HG02885 (cell line): ENCODE measurements around the gene CRISP1.
"Not testable (repeated sequence)": the region's sequence is repeated elsewhere in the genome, so short reads cannot be mapped to it uniquely, and the experiment has no call there.

Source experiments
- ATAC-seq: cut with Tn5 transposase; IDR thresholded peaks from one replicate; pipeline ENCODE4 v1.9.1; 2021; ENCODE audit warnings: mild to moderate bottlenecking; ENCODE audit not compliant: unreplicated experiment, poor library complexity

Gene CRISP1

GRCh38 chr6:49866485-49866943 lies at the start of gene CRISP1:
Gene CRISP1, minus strand, starts transcription at chr6:49866535. Its CDS starts 9,135 bp downstream, at chr6:49857400.
- ATAC-seq = no peak

DNA sequence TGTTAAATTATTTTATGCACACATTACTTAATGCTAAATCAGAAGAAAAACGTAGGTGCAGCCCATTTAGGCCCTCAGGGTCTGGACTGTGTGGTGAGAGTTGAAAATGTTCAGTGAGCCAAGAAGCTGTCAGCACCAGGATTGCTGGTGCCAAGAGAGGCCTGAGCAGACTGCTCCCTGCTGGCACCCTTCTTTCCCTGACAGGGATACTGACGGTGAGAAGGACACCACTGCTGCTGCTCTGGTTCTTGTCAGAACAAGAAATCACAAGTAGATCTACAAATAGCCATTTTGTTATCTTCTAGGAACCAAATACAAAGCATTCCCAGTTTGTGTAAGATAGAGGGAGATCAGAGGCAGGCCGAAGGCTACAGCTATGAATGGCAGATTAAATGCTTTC lies 48.7 kb upstream of the CRISP1 start:
- ATAC-seq = no peak

- ATAC-seq = no peak
Measured at GRCh38 chr6:49913636-49914375, 47.5 kb upstream of the CRISP1 start.

- ATAC-seq = no peak
Measured at GRCh38 chr6:49912196-49912595, 45.9 kb upstream of the CRISP1 start.

DNA sequence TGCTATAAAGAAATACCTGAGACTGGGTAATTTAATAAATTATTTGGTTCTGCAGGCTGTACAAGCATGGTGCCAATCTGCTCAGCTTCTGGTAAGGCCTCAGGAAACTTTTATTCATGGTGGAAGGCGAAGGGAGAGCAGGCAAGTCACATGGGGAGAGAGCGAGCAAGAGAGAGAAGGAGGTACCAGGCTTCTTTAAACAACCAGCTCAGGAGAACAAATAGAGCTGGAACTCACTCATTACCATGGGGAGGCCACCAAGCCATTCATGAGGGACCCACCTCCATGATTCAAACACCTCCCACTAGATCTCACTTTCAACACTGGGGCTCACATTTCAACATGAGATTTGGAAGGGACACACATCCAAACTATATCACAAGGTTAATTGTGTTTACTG lies 44.9 kb upstream of the CRISP1 start:
- ATAC-seq = no peak

- ATAC-seq = no peak
Measured at GRCh38 chr6:49909563-49909962, 43.2 kb upstream of the CRISP1 start.

DNA sequence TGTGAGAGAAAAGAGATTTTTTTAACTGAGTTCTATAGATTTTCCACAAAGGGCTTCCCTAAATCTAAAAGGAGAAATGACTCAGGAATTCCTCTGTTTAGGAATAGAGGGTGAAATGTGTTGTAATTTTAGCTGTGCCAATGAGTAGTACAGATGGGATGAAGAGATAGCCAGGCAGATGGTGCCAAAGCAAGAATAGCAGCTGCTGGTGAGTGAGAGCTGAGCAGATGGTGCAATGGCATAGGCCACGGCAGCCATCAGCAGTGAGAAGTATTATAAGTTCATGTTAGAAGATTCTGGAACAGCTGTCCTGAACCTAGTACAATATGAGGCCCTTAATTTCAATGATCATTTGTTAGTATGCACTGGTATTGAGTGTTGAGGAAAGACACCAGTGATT lies 40.2 kb upstream of the CRISP1 start:
- ATAC-seq = no peak

DNA sequence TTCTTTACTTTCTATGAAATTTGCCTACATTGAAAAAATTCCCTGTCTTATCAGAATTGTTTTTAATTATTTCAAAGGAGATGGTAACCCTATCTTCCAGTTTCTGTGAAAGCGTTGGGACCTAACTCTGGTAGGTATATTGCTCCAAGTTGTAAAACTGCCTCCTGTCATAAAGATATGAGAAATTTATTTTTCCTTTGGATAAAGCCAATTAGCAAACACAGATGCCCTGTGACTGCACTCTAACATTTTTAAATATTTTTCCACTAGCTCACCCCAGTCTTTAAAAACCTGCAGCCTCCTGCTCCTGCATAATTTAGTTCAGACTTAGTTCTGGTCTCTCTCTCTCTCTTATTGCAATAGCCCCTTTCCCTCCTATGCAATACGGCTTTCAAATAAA lies 39.0 kb upstream of the CRISP1 start:
- no peak for ATAC-seq

DNA sequence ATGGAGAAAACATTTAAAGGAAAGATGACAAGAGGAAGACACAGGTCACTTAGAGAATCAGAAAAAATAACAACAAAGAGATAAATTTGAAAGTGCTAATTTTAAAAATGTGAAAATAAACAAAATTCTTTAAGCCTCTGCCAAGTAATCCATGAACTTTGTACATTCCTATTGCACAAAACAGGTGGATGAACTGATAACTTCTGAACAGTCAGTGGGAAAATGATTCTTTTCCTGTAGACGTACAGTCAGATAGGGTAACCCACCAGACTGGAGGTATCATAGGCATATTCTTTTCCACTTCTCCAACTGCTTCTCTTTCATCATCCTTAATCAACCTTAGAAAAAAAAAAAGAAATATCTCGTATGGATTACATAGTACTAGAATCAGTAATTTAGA lies 36.5 kb upstream of the CRISP1 start:
- no peak for ATAC-seq

- no peak for ATAC-seq
Measured at GRCh38 chr6:49898904-49899566, 32.7 kb upstream of the CRISP1 start.

- not testable (repeated sequence) for ATAC-seq
Measured at GRCh38 chr6:49895553-49895952, 29.2 kb upstream of the CRISP1 start.

DNA sequence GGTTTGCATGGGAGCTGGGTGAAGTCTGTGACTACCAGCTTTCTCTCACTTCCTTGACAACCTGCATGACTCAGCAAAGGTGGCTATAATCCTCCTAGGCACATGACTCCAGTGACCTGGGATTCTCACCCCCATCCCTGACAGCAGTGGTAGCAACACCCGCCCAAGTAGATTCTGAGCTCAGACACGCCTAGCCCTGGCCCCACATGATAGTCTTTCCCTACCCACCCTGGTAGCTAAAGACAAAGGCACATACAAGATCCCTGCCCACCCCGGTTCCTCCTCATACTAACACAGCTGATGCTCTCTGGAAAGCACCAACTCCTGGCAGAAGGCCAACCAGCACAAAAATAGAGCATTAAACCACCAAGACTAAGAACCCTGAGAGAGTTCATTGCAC lies 25.9 kb upstream of the CRISP1 start:
- ATAC-seq = no peak

DNA sequence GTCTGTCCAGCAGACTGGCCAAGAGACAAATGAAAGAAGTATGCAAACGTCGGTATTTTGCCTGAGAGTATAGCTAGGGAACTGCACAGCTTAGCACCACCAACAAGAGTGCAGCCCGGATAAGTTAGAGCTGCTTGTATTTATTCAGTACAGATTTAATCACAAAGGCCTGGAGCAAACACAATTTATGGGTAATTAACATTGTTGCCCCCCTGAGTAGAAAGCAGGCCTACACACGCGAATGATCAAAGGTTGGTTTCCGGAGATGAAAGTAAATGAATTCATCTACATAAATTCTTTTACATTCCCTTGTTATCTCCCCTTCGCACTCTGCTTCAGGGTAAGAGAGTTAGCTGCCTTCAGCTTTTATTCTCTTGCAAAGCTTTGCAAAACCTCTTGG lies 24.7 kb upstream of the CRISP1 start:
- no peak for ATAC-seq

GRCh38 chr6:49888742-49889431 lies 22.6 kb upstream of the CRISP1 start:
- ATAC-seq = no peak

GRCh38 chr6:49868951-49869529 lies 2.7 kb upstream of the CRISP1 start:
- no peak for ATAC-seq

GRCh38 chr6:49856282-49856681 lies 10.1 kb downstream of the CRISP1 start:
- no peak for ATAC-seq

- no peak for ATAC-seq
Measured at GRCh38 chr6:49855221-49855620, 11.1 kb downstream of the CRISP1 start.

DNA sequence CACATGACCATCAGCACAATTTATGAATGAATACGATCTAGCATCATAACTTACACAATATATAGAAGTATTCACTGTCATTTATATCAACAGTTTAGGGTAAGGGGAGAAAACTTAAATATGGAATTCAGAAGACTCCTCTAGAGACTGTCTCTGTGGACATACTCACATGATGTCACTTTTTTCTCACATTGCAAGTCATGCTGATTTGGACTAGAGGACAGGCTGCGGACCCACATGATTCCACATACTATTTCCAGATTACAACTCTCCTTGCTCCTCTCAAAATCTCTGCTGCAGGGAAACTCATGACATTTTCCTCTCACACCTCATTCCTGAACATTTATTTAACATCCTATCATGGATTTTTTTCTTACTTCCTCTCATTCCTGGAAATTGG lies 13.4 kb downstream of the CRISP1 start:
- ATAC-seq = no peak

GRCh38 chr6:49849213-49849907 lies 17.0 kb downstream of the CRISP1 start:
- peak; percentile 93 for ATAC-seq

- no peak for ATAC-seq
Measured at GRCh38 chr6:49847673-49848072, 18.7 kb downstream of the CRISP1 start.
